GM19324 (cell line): Measurements from ENCODE around the gene ADAM30.

Source experiments
- ATAC-seq: cut with Tn5 transposase; IDR thresholded peaks from one replicate; pipeline ENCODE4 v1.9.1; 2021; ENCODE audit warnings: mild to moderate bottlenecking, moderate library complexity; ENCODE audit not compliant: unreplicated experiment, low FRiP score

Gene ADAM30

DNA sequence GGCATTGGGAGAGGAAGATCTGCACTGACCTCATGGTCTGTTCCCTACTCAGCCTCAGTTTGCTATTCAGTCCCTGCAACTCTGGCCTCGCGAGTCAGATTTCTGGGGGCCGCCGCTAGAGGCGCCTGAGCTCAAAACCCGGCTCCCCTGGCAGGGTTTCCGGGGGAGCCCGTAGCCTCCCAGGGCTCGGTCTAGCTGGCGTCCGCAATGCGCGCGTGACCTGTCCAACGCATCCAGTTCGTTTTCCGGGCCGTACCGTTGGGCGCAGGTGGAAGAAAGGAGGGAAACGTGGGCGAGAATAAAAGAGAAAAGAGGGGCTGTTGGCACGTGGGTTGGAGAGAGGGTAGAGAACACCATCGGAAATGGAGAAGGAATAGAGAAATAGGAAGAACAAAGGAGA, at the start of gene ADAM30:
ADAM30 (minus strand) TSS at position 213 of the 400 bp plus-strand sequence; CDS start at position 34, 179 bp downstream.
- no peak for ATAC-seq

DNA sequence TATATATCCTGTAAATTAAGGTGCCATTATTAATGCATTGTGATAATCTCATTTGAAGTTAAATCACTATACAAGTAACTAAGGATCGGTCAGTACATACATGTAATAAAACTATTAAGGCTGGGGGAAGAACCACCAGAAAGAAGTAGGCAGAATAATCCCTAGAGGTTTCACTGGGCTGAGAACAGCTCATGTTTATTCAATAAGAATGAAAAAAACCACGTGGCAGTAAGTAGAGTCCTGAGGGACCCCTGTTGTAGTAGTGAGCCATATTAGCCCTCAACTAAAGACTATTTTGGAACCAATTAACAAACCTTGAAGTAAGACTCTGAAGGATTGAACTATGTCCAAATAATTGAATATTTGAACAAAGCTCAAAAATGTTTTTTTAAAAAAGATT, 46.9 kb upstream of the ADAM30 start:
- no peak for ATAC-seq

GRCh38 chr1:119941392-119941791, 45.1 kb upstream of the ADAM30 start:
- ATAC-seq = no peak

GRCh38 chr1:119940697-119941096, 44.4 kb upstream of the ADAM30 start:
- ATAC-seq = no peak

- ATAC-seq = no peak
Observed at GRCh38 chr1:119937198-119937597, 40.9 kb upstream of the ADAM30 start.

DNA sequence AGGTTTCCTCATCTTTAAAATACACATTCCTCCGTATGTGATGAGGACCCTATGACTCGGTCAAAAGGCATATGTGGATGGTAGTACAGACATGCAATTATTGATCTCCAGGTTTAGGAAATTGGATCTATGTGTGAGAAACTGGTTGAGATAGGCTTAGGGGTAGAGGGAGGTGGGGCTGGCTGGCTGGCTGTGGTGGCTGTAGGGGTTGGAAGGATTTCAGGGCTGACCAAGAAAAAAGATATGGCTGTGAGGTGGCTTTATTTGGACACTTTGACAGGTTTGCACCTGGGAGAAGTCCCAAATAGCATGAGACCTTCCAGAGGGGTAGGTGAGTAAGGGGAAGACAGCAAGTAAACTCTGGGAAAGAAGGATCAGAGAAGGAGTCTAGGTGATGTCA, 39.6 kb upstream of the ADAM30 start:
- no peak for ATAC-seq

GRCh38 chr1:119935373-119935772, 39.1 kb upstream of the ADAM30 start:
- no peak for ATAC-seq

DNA sequence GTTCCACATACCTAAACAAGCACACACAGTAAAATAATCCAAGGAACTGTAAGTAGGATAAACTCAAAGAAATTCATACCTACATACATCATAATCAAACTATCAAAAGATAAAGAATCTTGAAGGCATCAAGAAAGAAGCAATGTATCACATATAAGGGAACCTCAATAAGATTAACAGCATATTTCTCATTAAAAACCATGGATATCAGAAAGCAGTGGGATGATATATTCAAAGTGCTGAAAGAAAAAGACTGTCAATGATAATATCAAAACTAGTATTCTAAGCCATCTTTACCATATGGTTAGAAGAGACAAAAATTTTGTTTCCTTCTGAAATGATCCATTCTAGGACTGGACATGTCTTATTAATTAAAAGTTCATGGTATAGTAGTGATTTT, 37.1 kb upstream of the ADAM30 start:
- ATAC-seq = no peak

GRCh38 chr1:119929643-119930315, 33.5 kb upstream of the ADAM30 start:
- ATAC-seq = no peak

DNA sequence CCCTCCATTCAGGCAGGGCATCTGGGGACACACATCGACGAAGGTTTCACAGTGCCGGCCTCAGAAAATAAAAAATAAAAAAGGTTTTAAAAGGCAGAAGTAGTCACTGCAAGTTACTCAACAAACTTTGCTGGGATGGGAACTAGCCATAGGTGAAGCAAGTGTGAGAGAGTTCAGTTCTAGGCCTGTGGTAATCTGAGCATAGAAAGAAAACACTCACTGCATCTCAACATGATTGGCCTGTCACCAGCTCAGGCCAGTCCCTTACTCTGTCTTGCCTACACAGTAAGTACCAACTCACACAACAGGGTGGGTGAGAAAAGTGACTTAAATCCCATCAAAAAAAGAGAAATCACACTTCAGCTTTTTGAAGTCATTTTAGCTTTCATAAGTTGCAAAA, 30.2 kb upstream of the ADAM30 start:
- no peak for ATAC-seq

DNA sequence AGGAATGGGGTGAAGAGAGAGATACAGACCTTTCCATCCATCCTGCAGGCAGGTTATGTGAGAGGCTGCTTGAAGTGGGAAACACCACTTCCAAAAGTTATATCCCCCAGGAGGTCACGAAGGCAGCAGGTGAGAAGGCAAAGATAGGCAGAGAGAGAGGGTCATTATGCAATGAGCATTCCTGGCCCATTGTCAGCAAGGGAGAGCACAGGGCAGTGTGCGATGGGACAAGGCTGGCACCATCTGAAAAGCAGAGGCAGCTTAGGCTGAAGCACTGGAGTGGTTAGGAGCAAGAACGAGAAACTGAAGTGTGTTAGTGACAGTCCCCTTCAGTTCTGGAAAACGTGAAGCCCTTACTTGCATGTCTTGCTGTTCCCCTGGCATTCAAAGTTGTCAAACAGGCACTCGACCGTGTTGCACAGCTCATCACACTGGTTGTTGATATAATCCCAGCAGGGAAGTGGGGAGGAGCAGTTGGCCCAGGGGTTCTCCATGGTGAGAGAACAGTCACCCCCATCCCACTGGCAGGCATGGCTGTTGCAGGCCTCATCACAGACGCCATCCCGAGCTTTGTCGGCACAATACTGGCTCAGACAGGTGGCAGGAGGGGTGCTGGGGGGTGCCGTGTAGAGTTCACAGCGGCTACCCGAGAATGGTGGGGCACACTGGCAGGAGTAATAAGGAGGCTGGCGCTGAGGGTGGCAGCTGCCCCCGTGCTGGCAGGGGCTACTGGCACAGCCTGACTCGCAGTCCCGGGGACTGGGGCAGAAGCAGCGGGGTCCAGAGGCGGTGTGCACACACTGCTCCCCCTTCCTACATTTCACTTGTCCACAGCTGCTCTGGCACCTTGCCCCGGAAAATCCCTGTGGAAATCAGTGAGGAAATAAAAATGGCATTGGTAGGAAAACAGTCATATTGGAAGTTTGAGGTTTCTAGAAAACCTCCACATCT, 28.9 kb upstream of the ADAM30 start:
- no peak for ATAC-seq

- no peak for ATAC-seq
Observed at GRCh38 chr1:119920104-119920968, 24.0 kb upstream of the ADAM30 start.

DNA sequence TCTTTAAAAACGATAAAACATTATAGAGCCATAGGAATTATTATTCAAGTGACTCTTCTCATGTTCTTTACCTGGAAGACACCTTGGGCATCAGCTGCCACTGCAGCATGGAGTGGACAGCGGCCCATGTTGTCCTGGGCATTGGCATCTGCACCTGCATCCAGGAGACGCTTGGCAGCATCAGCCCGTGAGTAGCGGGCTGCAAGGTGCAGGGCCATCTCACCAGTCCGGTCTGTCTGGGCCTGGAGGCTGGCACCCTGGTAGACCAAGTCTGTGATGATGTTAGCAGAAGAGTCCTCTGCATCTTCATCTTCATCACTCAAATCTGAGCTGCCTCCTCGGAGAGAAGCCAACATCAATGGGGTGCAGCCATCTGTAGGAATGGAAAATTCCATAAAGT, 22.9 kb upstream of the ADAM30 start:
- ATAC-seq = no peak

DNA sequence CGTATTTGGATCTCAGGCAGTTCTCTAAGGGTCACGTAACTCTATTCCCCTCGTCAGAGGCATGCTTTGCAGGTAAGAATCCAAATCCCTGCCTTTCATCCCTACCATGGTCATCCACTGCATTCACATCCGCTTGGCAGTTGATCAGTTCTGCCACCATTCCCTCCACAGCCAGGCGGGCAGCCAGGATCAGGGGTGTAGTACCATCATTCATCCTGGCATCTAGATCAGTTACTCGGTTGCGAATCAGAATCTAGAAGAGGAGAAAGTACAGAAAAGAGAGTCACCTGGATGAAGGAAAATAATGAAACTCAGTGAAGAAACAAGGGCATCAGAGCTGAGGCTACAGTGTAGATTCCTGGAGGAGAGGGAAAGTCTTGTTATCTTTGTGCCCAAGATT, 22.0 kb upstream of the ADAM30 start:
- ATAC-seq = no peak

GRCh38 chr1:119917304-119918055, 21.2 kb upstream of the ADAM30 start:
- ATAC-seq = no peak

DNA sequence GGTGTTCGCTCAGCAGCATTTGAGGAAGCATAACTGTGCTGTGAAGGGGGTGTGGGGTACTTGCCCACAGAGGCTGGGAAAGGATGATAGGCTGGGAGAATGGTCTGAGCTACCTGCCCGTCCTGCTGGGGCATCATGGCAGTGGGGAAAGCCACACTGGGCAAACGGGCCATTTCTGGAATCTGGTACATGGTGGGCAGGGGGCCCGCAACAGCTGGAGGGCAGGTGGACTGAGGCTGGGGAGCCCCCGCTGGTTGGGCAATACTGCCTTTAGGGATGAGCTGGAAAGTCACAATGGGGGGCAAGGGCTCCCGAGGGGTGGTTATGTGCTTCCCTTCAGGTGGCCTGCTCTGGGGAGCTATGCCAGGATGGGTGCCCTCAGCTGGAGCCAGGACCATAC, 19.2 kb upstream of the ADAM30 start:
- ATAC-seq = no peak

GRCh38 chr1:119914071-119914470, 17.8 kb upstream of the ADAM30 start:
- ATAC-seq = no peak

GRCh38 chr1:119912963-119913362, 16.6 kb upstream of the ADAM30 start:
- ATAC-seq = no peak

GRCh38 chr1:119911775-119912174, 15.5 kb upstream of the ADAM30 start:
- no peak for ATAC-seq

DNA sequence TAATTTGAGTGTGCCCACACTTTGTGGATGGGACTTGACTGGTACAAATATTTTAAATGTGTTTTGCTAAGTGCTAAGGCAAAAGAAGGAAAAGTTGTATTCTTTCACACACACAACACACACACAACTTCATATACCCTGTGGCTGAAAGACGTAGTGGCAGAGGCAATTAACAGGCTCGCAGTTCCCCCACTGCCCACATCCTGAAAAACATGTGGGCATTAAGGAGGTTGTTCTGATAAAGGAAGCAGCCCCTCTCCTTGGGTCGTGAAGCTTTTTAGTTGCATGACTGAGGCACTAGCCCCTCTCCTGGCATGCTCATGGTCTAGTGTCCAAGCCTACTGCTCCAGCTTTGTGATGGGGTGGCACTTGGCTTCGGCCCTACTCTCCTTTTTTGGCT, 14.3 kb upstream of the ADAM30 start:
- no peak for ATAC-seq
